HG03442 (cell line): Measurements from ENCODE around the gene PHF3.

ENCODE experiments used
- ATAC-seq: cut with Tn5 transposase; IDR thresholded peaks from one replicate; pipeline ENCODE4 v1.9.1; 2021; ENCODE audit warnings: mild to moderate bottlenecking, moderate library complexity; ENCODE audit not compliant: unreplicated experiment

Gene PHF3

GRCh38 chr6:63635588-63636517 lies at the start of gene PHF3:
TSS of gene PHF3 (plus strand) at chr6:63635802. CDS start at chr6:63646552, 10,750 bp downstream.
- peak; percentile 84 for ATAC-seq

- no peak for ATAC-seq
Measured at GRCh38 chr6:63589952-63590411, 45.6 kb upstream of the PHF3 start.

- ATAC-seq: no peak
Measured at GRCh38 chr6:63592886-63593285, 42.7 kb upstream of the PHF3 start.

- ATAC-seq: no peak
Measured at GRCh38 chr6:63597141-63598048, 38.2 kb upstream of the PHF3 start.

- peak; percentile 100 for ATAC-seq
Measured at GRCh38 chr6:63598049-63599036, 37.3 kb upstream of the PHF3 start.

- ATAC-seq: no peak
Measured at GRCh38 chr6:63599243-63599642, 36.4 kb upstream of the PHF3 start.

GRCh38 chr6:63600136-63600535 lies 35.5 kb upstream of the PHF3 start:
- ATAC-seq: no peak

GRCh38 chr6:63609231-63609630 lies 26.4 kb upstream of the PHF3 start:
- no peak for ATAC-seq

- ATAC-seq: no peak
Measured at GRCh38 chr6:63610944-63611343, 24.7 kb upstream of the PHF3 start.

GRCh38 chr6:63611560-63611959 lies 24.0 kb upstream of the PHF3 start:
- ATAC-seq: no peak

GRCh38 chr6:63615590-63615989 lies 20.0 kb upstream of the PHF3 start:
- no peak for ATAC-seq

- no peak for ATAC-seq
Measured at GRCh38 chr6:63624091-63624490, 11.5 kb upstream of the PHF3 start.

GRCh38 chr6:63630466-63630865 lies 5.1 kb upstream of the PHF3 start:
- ATAC-seq: no peak

- no peak for ATAC-seq
Measured at GRCh38 chr6:63634630-63635029, 972 bp upstream of the PHF3 start.

- ATAC-seq: peak; percentile 18
Measured at GRCh38 chr6:63635215-63635587, 401 bp upstream of the PHF3 start.

GRCh38 chr6:63636518-63637021 lies 968 bp downstream of the PHF3 start:
- peak; percentile 6 for ATAC-seq

- no peak for ATAC-seq
Measured at GRCh38 chr6:63637865-63638445, 2.4 kb downstream of the PHF3 start.

- ATAC-seq: no peak
Measured at GRCh38 chr6:63640062-63640461, 4.5 kb downstream of the PHF3 start.

- peak; percentile 38 for ATAC-seq
Measured at GRCh38 chr6:63643862-63644261, 8.3 kb downstream of the PHF3 start.
